ENCODE results near the gene CLTB. TPM values are rescaled to one million over a fixed set of nuclear protein-coding genes. Genes with fewer than 3 reads are reported as not detected.

The CLTB gene
- total RNA-seq, 2 donors from 2014 or later = 39.6 to 57.3 TPM

- ATAC-seq = no peak
- H3K36me3 ChIP-seq (replicated peaks in 1 of 2; ENCODE audit: insufficient read depth in 1 of 2, low read depth in 2 of 2) = no peaks in the 10 kb centered on the region
- H3K9me3 ChIP-seq = no peaks in the 10 kb centered on the region
- TF ChIP-seq POLR2A (IDR thresholded peaks at IDR 0.05) = no peak
- TF ChIP-seq, protein P1, sequence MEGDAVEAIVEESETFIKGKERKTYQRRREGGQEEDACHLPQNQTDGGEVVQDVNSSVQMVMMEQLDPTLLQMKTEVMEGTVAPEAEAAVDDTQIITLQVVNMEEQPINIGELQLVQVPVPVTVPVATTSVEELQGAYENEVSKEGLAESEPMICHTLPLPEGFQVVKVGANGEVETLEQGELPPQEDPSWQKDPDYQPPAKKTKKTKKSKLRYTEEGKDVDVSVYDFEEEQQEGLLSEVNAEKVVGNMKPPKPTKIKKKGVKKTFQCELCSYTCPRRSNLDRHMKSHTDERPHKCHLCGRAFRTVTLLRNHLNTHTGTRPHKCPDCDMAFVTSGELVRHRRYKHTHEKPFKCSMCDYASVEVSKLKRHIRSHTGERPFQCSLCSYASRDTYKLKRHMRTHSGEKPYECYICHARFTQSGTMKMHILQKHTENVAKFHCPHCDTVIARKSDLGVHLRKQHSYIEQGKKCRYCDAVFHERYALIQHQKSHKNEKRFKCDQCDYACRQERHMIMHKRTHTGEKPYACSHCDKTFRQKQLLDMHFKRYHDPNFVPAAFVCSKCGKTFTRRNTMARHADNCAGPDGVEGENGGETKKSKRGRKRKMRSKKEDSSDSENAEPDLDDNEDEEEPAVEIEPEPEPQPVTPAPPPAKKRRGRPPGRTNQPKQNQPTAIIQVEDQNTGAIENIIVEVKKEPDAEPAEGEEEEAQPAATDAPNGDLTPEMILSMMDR (IDR thresholded peaks at IDR 0.05) = no peak
- WGBS, 2 donors = 1% methylated on average over 71 of the region's 108 CpGs; no CpG with 5 or more reads in 1 of the 2 donors
- peaks cover 17% of the 10 kb centered on the region for H3K4me1 ChIP-seq
- peak within 1 kb of the TSS in 1 of 4 donors; percentile 29 for H3K27ac ChIP-seq
- DNase-seq = peak in 3 of 4 donors; percentile 10 to 34 (median 25)
- intact Hi-C loops (cut with DNase I) = no loop called here
- H3K4me3 ChIP-seq = peak within 1 kb of the TSS; percentile 36 to 52
- H3K27me3 ChIP-seq = no peaks in the 10 kb centered on the region
Measured at GRCh38 chr5:176365351-176366231, 50.7 kb downstream of the CLTB start, which contains the start of gene ARL10. Gene ARL10 (plus strand): TSS chr5:176365487. CDS start chr5:176365564, 77 bp downstream.

- intact Hi-C loops (cut with DNase I) = no loop called here
Measured at GRCh38 chr5:176364765-176365350, 51.5 kb downstream of the CLTB start.

GRCh38 chr5:176362233-176362490, 54.2 kb downstream of the CLTB start:
- no peak overlapping the region for H3K4me3 ChIP-seq
- peak overlapping the region in 1 of 4 donors; percentile 81 for H3K27ac ChIP-seq
- TF ChIP-seq POLR2A (IDR thresholded peaks at IDR 0.05) = no peak
- TF ChIP-seq, protein P1 (IDR thresholded peaks at IDR 0.05) = no peak
- no peaks in the 10 kb centered on the region for H3K36me3 ChIP-seq (replicated peaks in 1 of 2; ENCODE audit: insufficient read depth in 1 of 2, low read depth in 2 of 2)
- intact Hi-C loops (cut with DNase I) = no loop called here
- H3K4me1 ChIP-seq = peaks cover 28% of the 10 kb centered on the region
- DNase-seq = no peak
- no peaks in the 10 kb centered on the region for H3K27me3 ChIP-seq
- 60 to 80% methylated on average over 8 of the region's 8 CpGs for WGBS, 2 donors
- ATAC-seq = no peak
- H3K9me3 ChIP-seq = no peaks in the 10 kb centered on the region

More at GRCh38 chr5:176364765-176365350, 51.5 kb downstream of the CLTB start:
- Histone ChIP-seq H3K9me3 (no peaks in the 10 kb centered on the region), H3K27ac (peak overlapping the region in 1 of 4 donors; percentile 29), H3K4me3 (peak overlapping the region; percentile 36 to 52), H3K36me3 (replicated peaks in 1 of 2; ENCODE audit: insufficient read depth in 1 of 2, low read depth in 2 of 2) (no peaks in the 10 kb centered on the region), H3K4me1 (peaks cover 23% of the 10 kb centered on the region), H3K27me3 (no peaks in the 10 kb centered on the region)
- TF ChIP-seq POLR2A (IDR thresholded peaks at IDR 0.05) = no peak
- ATAC-seq (no peak), DNase-seq (no peak)
- 16 to 25% methylated on average over 9 to 28 of the region's 28 CpGs for WGBS, 2 donors

GRCh38 chr5:176361437-176362232, 54.7 kb downstream of the CLTB start, which contains the start of gene KIAA1191:
Gene KIAA1191 (minus strand): TSS chr5:176361764. CDS start chr5:176359508, 2,256 bp downstream.
- TF ChIP-seq, protein P1 (IDR thresholded peaks at IDR 0.05) = peak in 4 of 7 experiments; percentile 10 to 37 (median 34)
- peak; percentile 87 to 96 (median 95) for TF ChIP-seq POLR2A (IDR thresholded peaks at IDR 0.05)
- Histone ChIP-seq H3K27me3 (no peaks in the 10 kb centered on the region), H3K4me1 (peaks cover 28% of the 10 kb centered on the region), H3K4me3 (peak within 1 kb of the TSS; percentile 68 to 99), H3K36me3 (replicated peaks in 1 of 2; ENCODE audit: insufficient read depth in 1 of 2, low read depth in 2 of 2) (no peaks in the 10 kb centered on the region), H3K27ac (peak within 1 kb of the TSS; percentile 59 to 90 (median 81)), H3K9me3 (no peaks in the 10 kb centered on the region)
- DNase-seq = peak; percentile 92 to 96 (median 94)
- intact Hi-C loops (cut with DNase I) = no loop called here
- 2 to 5% methylated on average over 10 to 54 of the region's 56 CpGs for WGBS, 2 donors
- peak; percentile 98 for ATAC-seq

Data from body of pancreas (tissue), 4 donors.